ELR (cell line): ENCODE data around the gene CCKAR.

Source experiments
- DNase-seq: peaks from one replicate; pipeline ENCODE4 v3.0.0-alpha.2; 2015; ENCODE audit warnings: low read depth

Gene CCKAR, protein sequence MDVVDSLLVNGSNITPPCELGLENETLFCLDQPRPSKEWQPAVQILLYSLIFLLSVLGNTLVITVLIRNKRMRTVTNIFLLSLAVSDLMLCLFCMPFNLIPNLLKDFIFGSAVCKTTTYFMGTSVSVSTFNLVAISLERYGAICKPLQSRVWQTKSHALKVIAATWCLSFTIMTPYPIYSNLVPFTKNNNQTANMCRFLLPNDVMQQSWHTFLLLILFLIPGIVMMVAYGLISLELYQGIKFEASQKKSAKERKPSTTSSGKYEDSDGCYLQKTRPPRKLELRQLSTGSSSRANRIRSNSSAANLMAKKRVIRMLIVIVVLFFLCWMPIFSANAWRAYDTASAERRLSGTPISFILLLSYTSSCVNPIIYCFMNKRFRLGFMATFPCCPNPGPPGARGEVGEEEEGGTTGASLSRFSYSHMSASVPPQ

DNA sequence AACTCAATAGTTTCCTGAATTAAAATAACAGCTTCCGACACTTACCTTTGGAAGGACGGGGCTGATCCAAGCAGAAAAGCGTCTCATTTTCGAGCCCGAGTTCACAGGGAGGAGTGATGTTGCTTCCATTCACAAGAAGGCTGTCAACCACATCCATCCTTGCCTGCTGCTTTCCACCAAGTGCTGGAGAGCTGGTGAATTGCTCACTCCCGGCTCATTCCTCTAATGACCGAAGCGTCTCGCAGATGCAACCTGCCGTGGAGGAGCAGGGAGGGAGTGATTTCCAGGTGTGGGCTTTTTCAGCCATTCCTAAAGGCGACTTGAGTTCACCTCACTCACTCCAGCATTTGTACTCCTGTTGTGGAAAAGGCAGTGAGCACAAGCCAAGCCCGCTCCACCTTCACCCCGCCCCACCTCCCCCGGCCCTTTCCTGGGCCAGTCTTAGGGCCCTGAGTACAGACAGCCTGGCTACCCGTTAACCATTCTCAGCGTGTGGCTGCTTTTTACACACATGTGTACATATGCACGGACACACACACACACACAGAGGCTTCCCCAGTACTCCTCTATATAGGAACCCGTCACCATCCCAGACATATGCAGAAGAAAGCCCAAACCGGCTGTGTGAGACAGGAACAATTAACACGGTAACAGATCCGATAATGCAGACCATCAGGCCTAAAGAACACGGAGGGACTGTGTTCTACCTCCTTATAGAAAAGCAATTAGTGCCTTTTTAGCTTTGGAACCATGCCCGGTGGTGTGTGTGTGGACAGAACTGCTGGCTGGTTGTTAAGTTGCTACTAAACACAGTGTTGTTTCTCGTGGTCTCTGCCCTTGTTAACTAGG is at the start of gene CCKAR:
Gene CCKAR, minus strand, starts transcription at position 374 of the 849 bp plus-strand sequence. Its CDS starts 217 bp downstream, at position 157.
- no peak for DNase-seq

DNA sequence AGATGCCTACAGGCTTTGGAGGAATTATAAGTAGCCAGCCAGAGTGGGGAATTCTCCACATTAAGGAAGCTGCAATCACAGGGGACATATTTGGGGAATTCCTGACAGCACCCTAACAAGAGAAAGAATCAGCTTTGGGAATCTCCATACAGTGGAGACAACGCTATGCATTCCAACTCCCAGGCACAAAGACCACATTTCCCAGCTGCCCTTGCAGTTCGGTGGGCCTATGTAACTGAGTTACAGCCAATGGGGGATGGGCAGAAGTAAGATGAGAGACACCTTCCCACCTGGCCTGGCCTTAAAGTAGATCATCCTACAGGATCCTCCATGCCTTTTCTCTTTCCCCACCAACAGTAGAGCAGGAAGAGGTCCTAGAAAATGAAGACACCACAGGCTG is 43.4 kb upstream of the CCKAR start:
- DNase-seq: no peak

DNA sequence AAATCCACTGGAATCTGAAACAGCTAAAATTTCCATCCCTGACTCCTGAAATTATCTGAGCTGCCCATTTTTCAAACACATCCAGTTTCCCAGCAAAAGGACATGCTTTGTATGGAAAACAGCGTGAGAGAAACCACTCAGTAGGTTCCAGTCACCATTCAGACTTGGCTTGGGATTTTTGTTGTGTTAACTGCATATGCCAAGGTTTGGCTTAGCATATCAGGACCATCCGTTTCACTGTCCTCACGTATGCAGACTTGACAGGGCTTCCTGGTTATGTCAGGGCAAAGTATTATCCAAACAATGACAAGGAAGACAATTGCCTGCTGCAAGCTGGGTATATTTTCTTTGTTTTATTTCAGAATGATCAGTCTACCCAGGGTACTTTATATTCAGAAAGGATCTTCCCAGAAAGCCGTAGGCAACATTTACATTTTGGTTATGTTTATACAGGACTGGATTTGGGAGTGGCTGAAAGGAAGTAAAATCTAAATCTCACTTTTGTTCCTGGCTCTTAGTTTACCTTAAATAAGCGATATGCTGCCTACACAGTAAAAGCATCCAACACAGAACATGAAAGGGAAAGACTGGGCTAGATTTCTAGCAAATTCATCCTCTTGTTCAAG is 41.3 kb upstream of the CCKAR start:
- DNase-seq: no peak

DNA sequence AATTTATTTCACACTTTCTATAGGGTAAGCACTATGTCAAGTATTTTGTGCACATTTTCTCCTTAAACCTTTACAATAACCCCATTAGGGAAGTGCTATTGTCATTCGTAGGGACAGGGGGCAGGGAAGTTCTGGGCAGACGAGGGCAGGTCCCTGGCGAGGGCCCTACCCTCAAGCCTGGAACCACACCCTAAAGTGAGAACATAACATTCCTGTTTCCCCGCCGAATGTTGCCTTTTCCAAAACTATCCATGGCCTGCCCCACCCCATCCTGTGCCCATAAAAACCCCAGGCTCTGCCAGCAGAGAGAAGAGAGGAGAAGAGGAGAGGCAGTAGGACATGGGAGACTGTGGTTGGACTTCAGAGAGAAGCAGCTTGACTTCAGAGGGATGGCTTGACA is 39.8 kb upstream of the CCKAR start:
- no peak for DNase-seq

DNA sequence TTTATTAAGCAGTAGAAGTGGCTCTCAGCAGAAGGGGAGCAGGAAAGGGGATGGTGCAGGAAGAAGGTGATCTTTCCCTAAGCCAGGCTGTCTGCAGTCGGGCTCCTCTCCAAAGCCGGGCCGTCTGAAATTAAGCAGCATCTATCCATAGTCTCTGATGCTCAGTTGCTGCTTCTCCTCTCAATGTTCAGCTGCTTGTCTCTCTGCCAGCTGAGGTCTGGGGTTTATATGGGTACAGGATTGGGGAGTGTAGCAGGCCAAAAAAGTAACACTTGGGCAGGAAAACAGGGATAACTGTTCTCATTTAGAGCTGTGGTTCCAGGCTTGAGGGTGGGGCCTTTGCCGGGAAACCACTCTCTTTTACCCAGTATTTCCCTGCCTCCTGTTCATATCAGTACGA is 39.2 kb upstream of the CCKAR start:
- no peak for DNase-seq

DNA sequence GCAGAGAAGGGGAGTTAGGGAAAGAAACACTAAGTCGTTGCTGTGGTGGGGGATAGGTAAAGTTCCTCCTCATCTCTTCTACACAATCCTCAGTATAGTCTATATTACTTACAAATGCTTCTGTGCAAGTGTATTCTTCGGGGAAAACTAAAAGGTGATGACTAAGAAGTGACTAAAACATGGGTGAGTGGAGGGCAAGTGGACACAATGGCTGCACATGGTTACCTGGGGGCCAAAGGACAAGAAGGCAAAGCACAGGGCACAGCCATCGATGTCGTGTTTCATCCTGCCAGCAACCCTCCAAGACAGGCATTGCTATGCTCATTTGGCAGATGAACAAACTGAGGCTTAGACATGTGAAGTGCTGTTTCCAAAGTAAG is 35.5 kb upstream of the CCKAR start:
- DNase-seq: peak; percentile 43

DNA sequence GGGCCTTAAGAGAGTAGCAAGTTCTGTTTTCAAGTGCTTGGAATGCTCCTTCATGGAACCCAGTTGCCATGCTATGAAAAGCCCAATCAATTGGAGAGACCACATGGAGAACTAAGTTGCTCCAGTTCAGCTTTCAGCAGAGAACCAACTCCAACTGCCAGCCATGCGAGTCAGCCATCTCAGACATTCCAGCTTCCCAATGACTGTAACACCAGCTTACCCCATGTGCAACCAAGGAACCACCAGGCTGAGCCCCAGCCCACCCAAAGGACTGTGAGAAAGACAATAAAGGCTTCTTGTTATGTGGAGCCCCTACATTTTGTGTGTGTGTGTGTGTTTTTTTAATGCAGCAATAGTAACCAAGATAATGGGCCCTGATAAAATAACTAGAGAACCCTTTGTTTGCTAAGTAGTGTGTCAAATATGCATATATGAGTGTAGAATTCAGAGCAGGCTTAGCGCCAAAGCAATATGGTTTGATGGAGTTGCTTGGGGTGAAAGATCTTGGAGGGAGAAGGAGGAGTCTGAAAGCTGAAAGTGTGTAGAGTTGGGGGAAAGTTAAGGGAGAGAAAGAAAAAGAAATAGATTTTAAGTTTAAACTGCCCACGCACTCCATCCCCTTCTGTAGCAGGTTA is 35.0 kb upstream of the CCKAR start:
- DNase-seq: peak; percentile 70

DNA sequence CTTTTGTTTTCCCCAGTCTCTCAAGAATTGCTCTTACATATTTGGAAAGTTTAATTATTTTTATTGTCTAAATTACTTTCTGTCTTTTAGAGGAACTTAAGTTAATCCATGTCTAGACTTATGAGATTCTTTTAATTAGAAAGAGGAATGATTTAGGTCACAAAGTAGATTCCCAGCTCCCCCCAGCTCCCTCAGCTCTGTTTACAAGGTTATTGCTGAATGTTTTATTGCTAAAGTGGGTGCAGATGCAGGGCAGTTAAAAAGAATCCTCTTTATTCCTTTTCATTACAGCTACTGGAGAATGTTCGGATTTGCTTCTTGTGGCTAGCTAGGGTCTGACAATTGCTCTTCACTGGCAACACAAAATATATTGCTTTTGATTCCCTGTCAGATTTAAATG is 33.7 kb upstream of the CCKAR start:
- DNase-seq: no peak

DNA sequence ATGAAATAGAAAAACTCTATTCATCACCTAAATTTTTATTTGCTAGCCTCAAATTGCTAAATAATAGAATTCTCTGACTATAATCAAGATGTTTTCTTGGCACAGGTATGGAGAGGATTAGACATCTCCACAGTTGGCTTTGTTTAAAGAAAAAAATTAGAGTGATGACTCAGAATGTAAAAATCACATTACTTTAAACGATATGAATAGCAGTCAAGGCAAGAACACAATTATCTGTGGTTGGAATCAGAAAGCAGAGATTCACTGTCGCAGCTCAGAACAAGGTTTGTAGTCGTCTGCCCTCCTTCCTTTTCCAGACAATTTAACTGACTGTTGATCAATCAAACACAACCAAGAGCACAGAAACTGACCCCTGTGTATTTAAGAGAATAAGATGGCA is 32.2 kb upstream of the CCKAR start:
- DNase-seq: peak; percentile 51

DNA sequence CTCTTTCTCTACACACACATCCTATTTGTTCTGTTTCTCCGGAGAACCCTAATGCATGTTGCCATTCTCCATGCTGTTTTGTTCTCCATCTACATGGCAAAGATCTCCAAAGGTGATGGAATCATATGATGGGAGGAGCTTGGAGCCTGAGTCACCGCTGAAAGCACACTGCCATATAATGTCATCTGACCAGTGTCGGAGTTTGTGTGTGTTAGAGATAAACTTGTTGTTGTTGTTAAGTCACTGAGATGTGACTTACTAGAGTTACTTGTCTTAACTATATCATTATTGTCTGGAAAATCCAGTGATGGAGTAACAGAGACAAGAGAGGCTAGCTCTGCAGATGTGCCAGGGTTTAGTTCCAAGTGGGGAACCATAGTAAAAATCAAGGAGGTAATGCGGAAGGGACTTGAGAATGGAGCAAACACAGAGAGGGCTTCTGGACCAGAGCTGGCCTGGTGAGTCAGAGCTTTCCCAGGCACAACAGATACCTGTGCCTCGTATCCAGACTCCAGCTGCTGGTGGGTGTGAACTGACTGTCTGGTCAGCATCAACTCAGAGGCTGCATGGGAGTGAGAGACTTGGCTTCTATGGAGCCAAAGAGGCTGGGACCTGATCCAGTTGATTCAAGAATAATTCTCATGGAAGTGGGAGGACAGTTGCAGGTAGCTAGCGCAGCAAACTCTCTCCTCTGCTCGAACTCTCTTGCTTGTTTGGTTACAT is 30.6 kb upstream of the CCKAR start:
- DNase-seq: no peak

DNA sequence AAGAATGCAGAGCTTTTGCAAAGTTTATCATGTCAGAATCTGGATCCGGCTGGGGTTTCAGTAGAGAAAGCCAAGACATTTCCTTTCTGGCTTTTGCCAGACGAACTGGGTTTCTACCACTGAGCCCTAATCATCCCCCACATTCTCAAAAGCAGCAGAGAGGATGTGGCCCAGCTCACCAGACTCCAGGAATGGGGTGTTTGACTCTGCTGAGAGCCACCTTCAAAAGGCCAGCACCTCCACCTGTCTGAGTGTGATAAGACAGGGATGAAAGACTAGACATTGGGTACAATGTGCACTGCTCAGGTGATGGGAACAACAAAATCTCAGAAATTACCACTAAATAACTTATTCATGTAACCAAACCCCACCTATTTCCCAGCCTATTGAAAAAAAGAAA is 25.7 kb upstream of the CCKAR start:
- no peak for DNase-seq

DNA sequence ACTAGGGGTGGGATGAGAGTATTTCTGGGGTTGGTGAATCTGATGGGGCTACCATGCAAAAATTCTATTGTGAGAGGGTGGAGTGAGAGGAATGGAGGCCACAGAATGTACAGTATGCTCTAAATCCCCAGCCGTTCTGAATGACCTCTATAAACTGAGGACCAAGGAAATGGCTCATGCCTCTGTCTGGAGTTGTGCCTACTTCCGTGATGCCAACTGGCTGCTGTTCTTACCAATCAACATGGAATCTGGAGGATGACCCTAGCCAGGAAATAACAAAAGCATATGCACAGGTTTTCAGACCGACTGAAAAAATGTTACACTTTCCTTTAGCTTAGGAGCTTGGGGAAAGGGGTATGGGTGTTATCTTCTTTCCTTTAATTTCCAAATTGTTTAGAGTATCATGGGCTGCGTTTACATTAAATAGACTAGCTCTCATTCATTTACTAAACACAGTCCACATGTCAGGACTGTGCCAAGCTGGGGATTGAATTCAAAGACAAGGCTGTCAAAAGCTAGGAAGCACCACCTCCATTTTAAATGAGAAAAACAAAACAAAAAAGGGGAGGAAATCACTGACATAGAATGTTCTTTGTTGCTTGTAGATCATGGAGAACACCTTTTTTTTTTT is 20.2 kb upstream of the CCKAR start:
- DNase-seq: no peak

DNA sequence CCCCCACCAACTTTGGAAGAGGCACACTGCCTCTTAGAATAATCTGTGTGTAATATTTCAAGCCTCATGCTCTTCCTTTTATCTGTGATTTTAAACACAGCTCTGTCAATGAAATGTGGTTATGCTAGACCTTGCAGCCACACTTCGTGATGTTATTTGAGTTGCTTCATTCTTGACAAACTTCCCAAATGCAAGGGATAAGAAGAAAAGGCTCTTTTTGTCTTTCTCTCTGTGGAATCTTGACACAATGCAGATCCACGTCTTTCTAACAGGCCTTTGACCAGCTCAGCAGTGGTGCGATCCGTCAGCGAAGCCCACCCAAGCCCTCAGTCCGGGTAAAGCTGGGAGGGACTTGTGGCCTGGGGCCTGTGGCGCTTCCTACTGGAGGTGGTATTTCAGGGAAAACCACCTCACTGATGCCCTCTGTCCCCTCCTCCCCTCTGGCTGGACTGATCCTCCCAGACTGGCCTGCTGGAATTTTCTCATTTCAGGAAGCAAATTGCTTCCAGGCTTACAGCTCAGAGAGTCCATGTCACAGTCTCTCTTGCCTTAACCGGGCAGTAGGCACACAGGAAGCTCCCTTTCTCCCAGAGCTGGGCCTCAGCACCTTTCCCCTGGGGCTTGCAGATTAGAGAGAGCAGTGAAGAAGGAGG is 19.5 kb upstream of the CCKAR start:
- no peak for DNase-seq

DNA sequence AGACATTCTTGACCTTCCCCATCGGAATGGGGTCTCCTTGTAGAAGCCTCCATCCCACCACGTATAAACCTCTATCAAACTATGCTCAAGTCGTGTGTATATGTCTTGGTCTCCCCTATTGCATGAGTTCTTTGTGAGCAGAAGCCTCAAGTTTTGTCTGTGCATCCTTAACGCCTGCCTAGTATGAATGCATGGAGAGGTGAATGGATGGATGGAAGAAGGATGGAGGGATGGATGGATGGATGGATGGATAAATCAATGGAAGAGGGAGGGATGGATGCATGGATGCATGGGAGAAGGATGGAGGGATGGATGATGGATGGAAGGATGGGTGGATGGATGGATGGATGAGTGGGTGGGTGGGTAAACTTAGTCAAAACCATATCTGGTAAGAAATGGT is 17.0 kb upstream of the CCKAR start:
- DNase-seq: no peak

DNA sequence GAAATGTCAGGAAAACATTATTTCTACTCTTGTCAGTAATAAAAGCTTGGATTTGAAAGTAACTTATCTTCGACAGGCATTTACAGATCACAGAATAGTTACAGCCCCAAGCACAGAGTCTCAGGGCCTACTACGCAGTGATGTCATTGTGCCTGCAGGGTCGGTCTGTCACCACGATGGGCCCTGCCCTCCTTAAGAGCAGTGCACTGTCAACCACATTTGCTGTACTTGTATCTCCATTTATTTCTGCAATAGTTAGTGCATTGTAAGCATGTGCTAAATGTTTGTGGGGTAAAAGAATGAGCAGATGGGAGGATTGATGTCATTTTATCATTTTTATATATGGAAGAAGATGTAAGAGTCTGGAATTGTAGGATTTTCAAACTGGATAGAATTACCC is 13.6 kb upstream of the CCKAR start:
- DNase-seq: no peak

DNA sequence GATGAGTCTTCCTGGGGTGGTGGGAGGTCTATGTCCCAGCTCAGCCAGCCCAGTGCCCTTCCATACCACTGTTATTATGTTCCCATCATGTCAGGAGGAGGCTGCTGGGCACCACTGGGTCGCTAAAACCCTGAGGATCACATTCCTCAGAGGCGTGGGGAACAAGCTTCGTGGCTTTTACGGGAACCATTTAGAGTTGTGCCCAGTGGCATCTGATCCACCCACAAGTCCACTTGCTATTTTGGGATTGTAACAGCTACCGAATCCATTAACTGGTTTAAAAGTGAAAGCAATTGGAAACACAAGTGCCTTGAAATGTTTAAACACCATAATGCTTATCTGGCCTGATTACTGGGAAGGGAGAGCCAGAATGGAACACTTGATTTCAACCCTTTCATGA is 13.1 kb upstream of the CCKAR start:
- no peak for DNase-seq

DNA sequence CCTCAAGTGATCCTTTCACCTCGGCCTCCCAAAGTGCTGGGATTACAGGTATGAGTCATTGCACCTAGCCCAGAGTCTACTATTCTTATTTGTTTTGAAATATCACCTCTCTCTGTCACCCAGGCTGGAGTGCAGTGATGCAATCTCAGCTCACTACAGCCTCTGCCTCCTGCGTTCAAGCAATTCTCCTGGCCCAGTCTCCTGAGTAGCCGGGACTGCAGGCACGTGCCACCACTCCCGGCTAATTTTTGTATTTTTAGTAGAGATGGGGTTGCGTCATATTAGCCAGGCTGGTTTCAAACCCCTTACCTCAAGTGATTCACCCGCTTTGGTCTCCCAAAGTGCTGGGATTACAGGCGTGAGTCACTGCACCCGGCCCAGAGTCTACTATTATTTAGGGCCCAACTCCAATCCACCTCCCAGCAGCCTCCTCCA is 10.3 kb upstream of the CCKAR start:
- peak; percentile 41 for DNase-seq

DNA sequence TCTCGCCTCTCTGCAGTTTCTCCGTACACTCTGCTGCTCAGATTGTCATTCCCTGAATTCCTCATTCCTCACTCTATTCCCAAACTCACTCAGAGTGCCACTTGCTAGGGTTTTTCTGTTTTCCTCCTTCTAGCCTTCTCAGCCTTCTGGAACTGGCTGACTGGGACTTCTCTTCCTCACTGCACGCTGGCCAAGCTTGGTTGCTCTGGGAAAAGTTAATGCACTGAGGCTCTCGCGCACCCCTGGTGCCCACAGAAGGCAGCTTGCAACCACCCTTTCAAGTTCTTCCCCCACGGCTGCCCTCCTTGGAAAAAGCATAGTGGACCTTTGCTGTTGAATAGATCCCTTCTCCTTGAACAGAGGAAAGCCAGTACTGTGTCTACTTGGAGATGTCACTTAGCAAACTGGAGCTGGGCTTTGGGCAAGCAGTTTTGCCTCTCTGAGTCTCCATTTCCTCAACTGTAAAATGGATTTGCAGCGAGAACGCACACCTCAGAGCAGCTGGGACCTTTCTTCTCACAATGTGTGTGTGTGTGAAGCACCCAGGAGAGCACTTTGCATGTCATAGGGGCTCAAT is 6.0 kb upstream of the CCKAR start:
- DNase-seq: no peak

DNA sequence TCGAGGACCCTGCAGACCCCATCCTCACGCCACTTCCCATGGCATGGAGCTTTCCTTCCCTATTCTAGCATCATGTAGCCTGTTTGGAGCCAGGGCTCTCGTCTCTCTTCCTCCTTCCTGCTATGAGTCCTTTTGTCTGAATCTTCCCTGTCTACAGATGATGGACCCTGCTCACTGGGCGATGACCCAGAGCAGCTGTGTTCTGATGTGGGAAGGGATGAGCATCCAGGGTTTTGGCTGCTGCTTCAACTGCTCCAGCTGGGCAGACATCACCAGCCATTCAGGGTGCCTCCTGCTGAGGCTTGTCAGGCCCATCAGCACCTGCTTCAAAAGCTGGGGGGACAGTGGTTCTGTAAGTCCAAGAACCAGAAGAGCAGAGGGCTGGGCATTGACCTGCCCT is 3.2 kb upstream of the CCKAR start:
- no peak for DNase-seq

DNA sequence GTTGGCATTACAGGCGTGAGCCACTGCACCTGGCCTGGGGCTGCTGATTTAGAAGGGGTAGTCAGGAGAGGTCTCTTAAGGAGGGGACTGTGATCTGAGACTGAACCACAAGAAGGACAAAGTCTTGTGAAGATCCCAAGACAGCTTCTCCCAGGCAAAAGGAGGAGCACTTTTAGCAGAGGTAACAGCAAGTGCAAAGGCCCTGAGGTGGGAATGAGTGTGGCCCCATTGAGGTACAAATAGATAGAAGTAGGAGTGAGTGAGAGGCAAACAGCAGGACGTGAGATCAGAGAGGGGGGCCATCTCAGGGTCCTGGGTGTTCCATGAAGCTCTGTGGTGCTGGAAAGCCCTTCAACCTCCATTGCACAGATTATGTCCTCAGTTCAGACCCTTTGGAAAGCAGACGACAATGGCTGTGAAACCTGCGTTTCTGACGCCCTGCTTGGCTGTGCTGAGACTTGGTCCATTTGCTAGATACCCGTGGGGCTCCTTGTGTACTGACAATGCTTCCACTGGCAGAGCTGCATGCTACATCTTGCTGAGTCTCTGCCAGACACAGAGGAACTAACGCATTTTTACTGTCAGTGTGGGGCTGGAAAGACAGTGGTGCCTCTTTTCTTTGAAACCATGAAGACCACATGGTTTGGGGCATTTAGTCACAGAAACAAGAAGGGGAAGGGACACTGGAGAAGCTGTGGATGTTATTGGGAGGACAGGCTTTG is 1.3 kb upstream of the CCKAR start:
- DNase-seq: no peak
